HepG2 (cell line): ENCODE measurements around the gene ANO10.

Experiments used
- ATF7 ChIP-seq, 2 experiments: fragments of 450-650 bp in 1 of 2; sonication (generic) in 1 of 2; formaldehyde crosslinking in 1 of 2; IDR thresholded peaks; 2 replicates each; pipeline versions ENCODE4 v1.4.0 to v1.6.1; 2016 to 2020; ENCODE audit warnings: antibody characterized with exemption in 1 of 2, mild to moderate bottlenecking in 1 of 2, missing genetic modification reagents in 1 of 2
- TAF1 ChIP-seq: sonication (generic); formaldehyde crosslinking; IDR thresholded peaks from 2 replicates; pipeline ENCODE4 v1.4.0; 2020; ENCODE audit warnings: missing genetic modification reagents
- ZNF484 ChIP-seq: sonication (generic); formaldehyde crosslinking; IDR thresholded peaks from 2 replicates; pipeline ENCODE4 v1.5.1; 2020; ENCODE audit warnings: mild to moderate bottlenecking, low read depth, missing genetic modification reagents, borderline replicate concordance

GRCh38 chr3:43522727-43523362 lies 99.0 kb downstream of the ANO10 start:
- no peak for TF ChIP-seq ZNF484
- no peak for TF ChIP-seq TAF1 (CRISPR knock-in tag)
- no peak for TF ChIP-seq ATF7 (IDR thresholded peaks at IDR 0.05)
- TF ChIP-seq ATF7 (CRISPR knock-in tag; IDR thresholded peaks at IDR 0.05), result no peak
